ENCODE measurements around the gene GYS2. TPM values are rescaled to one million over a fixed set of nuclear protein-coding genes. Genes with fewer than 3 reads are reported as not detected.

GYS2 gene
- total RNA-seq, 1 experiment from 2014 or later = not detected

GRCh38 chr12:21558100-21558679, 46.5 kb downstream of the GYS2 start:
- DNase-seq (ENCODE audit: low read depth in 1 of 2, low spot score in 2 of 2) = no peak

DNA sequence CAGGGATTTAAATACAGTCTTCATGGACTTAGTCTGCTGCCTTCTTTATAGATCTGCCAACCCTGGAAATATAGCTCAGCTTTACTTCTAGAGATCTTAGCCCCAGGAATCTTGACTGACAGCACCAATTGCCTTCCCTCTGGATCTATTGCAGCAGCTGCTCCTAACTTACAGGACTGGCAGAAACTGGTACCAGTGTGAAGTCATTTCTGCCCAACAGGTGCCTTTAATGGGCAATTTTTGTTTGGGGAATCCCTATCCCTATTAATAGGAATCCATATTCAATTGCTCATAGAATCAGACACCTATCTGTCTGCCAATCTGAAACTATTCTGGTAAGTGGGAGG, 51.3 kb downstream of the GYS2 start:
- no peaks in the 10 kb centered on the region for H3K36me3 ChIP-seq
- no peak overlapping the region for H3K4me3 ChIP-seq
- no peak for DNase-seq (ENCODE audit: low read depth in 1 of 2, low spot score in 2 of 2)
- H3K4me1 ChIP-seq (replicated peaks) = no peaks in the 10 kb centered on the region
- H3K9me3 ChIP-seq (replicated peaks) = no peaks in the 10 kb centered on the region
- H3K27ac ChIP-seq = no peak overlapping the region
- no peaks in the 10 kb centered on the region for H3K27me3 ChIP-seq (replicated peaks)

More at GRCh38 chr12:21558100-21558679, 46.5 kb downstream of the GYS2 start:
- H3K27me3 ChIP-seq (replicated peaks) = no peaks in the 10 kb centered on the region; the same call in 1 of the 2 replicates
- H3K9me3 ChIP-seq (replicated peaks) = no peaks in the 10 kb centered on the region; the same call in 1 of the 2 replicates
- no peak overlapping the region for H3K4me3 ChIP-seq
- no peaks in the 10 kb centered on the region for H3K4me1 ChIP-seq (replicated peaks)
- no peaks in the 10 kb centered on the region for H3K36me3 ChIP-seq
- H3K27ac ChIP-seq = no peak overlapping the region

- Histone ChIP-seq H3K27ac (no peak overlapping the region), H3K27me3 (replicated peaks) (no peaks in the 10 kb centered on the region), H3K4me3 (no peak overlapping the region), H3K36me3 (no peaks in the 10 kb centered on the region), H3K9me3 (replicated peaks) (no peaks in the 10 kb centered on the region), H3K4me1 (replicated peaks) (no peaks in the 10 kb centered on the region)
- no peak for DNase-seq (ENCODE audit: low read depth in 1 of 2, low spot score in 2 of 2)
These were observed 51.9 kb downstream of the GYS2 start for GRCh38 chr12:21552635-21553328.

GRCh38 chr12:21551841-21552465, 52.7 kb downstream of the GYS2 start:
- no peaks in the 10 kb centered on the region for H3K9me3 ChIP-seq (replicated peaks)
- no peak for DNase-seq (ENCODE audit: low read depth in 1 of 2, low spot score in 2 of 2)
- no peak overlapping the region for H3K27ac ChIP-seq
- H3K4me3 ChIP-seq = no peak overlapping the region
- no peaks in the 10 kb centered on the region for H3K4me1 ChIP-seq (replicated peaks)
- no peaks in the 10 kb centered on the region for H3K36me3 ChIP-seq
- no peaks in the 10 kb centered on the region for H3K27me3 ChIP-seq (replicated peaks)

DNA sequence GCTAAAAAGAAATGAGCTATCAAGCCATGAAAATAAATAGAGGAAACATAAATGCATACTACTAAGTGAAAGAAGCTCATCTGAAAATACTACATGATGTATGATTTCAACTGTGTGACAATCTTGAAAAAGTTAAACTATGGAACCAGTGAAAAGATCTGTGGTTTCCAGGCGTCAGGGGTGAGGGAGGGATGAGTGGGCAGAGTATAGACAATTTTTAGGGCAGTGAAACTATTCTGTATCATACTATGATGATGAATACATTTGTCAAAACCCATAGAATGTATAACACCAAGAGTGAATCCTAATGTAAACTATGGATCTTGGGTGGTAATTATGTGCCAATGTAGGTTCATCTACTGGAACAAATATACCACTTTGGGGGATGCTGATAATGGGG, 57.2 kb downstream of the GYS2 start:
- H3K27ac ChIP-seq = no peak overlapping the region
- no peaks in the 10 kb centered on the region for H3K9me3 ChIP-seq (replicated peaks)
- H3K4me3 ChIP-seq = no peak overlapping the region
- H3K36me3 ChIP-seq = no peaks in the 10 kb centered on the region
- DNase-seq (ENCODE audit: low read depth in 1 of 2, low spot score in 2 of 2) = no peak
- no peaks in the 10 kb centered on the region for H3K4me1 ChIP-seq (replicated peaks)
- no peaks in the 10 kb centered on the region for H3K27me3 ChIP-seq (replicated peaks)

- peak in 1 of 2 experiments; percentile 30 for DNase-seq (ENCODE audit: low read depth in 1 of 2, low spot score in 2 of 2)
- Histone ChIP-seq H3K4me1 (replicated peaks) (no peaks in the 10 kb centered on the region), H3K27ac (no peak overlapping the region)
These were observed 57.9 kb downstream of the GYS2 start for GRCh38 chr12:21546716-21547115.

DNA sequence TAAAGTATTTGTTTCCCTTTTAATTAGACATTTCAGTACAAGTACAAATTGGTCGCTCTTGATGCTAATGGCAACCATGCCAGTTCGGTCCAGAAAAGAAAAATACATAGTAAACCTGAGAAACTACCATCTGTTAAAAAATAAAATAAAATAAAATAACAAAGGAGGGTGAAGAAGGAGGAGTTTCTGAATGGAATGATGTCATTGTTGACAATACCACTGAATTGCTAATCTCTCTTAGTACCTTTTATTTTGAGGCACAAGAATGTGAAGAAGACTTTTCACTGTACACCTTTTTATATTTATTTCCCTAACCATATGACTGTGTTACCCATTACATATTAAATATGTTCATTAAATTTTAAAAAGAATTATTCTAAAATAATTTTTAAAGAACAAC, 59.1 kb downstream of the GYS2 start:
- Histone ChIP-seq H3K4me1 (replicated peaks) (no peaks in the 10 kb centered on the region), H3K27ac (no peak overlapping the region)
- DNase-seq (ENCODE audit: low read depth in 1 of 2, low spot score in 2 of 2) = no peak

More at GRCh38 chr12:21546716-21547115, 57.9 kb downstream of the GYS2 start:
- Histone ChIP-seq H3K27me3 (replicated peaks) (no peaks in the 10 kb centered on the region), H3K4me3 (no peak overlapping the region), H3K36me3 (no peaks in the 10 kb centered on the region), H3K9me3 (replicated peaks) (no peaks in the 10 kb centered on the region)

GRCh38 chr12:21543151-21543550, 61.5 kb downstream of the GYS2 start:
- Histone ChIP-seq H3K36me3 (no peaks in the 10 kb centered on the region), H3K27ac (no peak overlapping the region), H3K4me1 (replicated peaks) (no peaks in the 10 kb centered on the region), H3K27me3 (replicated peaks) (no peaks in the 10 kb centered on the region), H3K9me3 (replicated peaks) (no peaks in the 10 kb centered on the region), H3K4me3 (no peak overlapping the region)
- DNase-seq (ENCODE audit: low read depth in 1 of 2, low spot score in 2 of 2) = no peak

More for the DNA sequence above, 59.1 kb downstream of the GYS2 start:
- Histone ChIP-seq H3K9me3 (replicated peaks) (no peaks in the 10 kb centered on the region), H3K36me3 (no peaks in the 10 kb centered on the region), H3K27me3 (replicated peaks) (no peaks in the 10 kb centered on the region), H3K4me3 (no peak overlapping the region)

DNA sequence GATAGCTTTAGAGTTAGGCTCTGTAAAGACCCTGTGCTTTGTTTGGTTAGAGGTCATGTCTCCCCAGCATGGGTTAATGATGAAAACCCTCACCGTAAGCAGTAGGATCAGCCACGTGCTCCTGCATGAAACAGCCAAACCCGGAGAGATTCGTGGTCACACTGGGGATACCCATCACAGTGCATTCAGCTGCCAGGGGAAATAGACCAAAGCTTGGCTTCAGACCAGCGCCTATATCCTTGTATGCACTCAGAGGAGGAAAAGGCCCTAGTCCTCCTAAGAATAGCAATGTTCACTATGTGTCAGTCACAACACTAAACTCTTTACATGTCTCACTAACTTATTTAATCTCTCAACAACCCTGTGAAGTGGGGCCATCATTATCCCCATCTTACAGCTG, 62.2 kb downstream of the GYS2 start:
- DNase-seq (ENCODE audit: low read depth in 1 of 2, low spot score in 2 of 2) = no peak

DNA sequence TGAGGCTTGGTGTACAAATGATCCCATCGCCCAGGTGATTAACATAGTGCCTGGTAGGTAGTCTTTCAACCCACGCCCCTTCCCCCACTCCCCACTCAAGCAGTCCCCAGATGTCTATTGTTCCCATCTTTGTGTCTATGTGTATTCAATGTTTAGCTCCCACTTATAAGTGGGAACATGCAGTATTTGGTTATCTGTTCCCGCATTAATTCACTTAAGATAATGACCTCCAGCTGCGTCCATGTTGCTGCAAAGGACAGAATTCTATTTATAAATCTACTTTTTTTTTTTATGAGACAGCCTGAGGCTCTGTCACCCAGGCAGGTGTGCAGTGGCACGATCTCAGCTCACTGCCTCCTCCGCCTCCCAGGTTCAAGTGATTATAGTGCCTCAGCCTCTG, 62.9 kb downstream of the GYS2 start:
- no peak overlapping the region for H3K27ac ChIP-seq
- H3K36me3 ChIP-seq = no peaks in the 10 kb centered on the region
- no peaks in the 10 kb centered on the region; the same call in 1 of the 2 replicates for H3K27me3 ChIP-seq (replicated peaks)
- no peaks in the 10 kb centered on the region for H3K9me3 ChIP-seq (replicated peaks)
- no peaks in the 10 kb centered on the region for H3K4me1 ChIP-seq (replicated peaks)
- H3K4me3 ChIP-seq = no peak overlapping the region
- no peak for DNase-seq (ENCODE audit: low read depth in 1 of 2, low spot score in 2 of 2)

More for the DNA sequence above, 62.2 kb downstream of the GYS2 start:
- no peaks in the 10 kb centered on the region for H3K4me1 ChIP-seq (replicated peaks)
- no peaks in the 10 kb centered on the region for H3K9me3 ChIP-seq (replicated peaks)
- H3K27me3 ChIP-seq (replicated peaks) = no peaks in the 10 kb centered on the region; the same call in 1 of the 2 replicates
- H3K36me3 ChIP-seq = no peaks in the 10 kb centered on the region
- no peak overlapping the region for H3K4me3 ChIP-seq
- H3K27ac ChIP-seq = no peak overlapping the region

GRCh38 chr12:21539797-21540196, 64.8 kb downstream of the GYS2 start:
- no peak for DNase-seq (ENCODE audit: low read depth in 1 of 2, low spot score in 2 of 2)
- H3K4me1 ChIP-seq (replicated peaks) = no peaks in the 10 kb centered on the region
- no peaks in the 10 kb centered on the region for H3K9me3 ChIP-seq (replicated peaks)
- no peaks in the 10 kb centered on the region for H3K36me3 ChIP-seq
- no peak overlapping the region for H3K27ac ChIP-seq
- no peaks in the 10 kb centered on the region; the same call in 1 of the 2 replicates for H3K27me3 ChIP-seq (replicated peaks)
- H3K4me3 ChIP-seq = no peak overlapping the region

DNA sequence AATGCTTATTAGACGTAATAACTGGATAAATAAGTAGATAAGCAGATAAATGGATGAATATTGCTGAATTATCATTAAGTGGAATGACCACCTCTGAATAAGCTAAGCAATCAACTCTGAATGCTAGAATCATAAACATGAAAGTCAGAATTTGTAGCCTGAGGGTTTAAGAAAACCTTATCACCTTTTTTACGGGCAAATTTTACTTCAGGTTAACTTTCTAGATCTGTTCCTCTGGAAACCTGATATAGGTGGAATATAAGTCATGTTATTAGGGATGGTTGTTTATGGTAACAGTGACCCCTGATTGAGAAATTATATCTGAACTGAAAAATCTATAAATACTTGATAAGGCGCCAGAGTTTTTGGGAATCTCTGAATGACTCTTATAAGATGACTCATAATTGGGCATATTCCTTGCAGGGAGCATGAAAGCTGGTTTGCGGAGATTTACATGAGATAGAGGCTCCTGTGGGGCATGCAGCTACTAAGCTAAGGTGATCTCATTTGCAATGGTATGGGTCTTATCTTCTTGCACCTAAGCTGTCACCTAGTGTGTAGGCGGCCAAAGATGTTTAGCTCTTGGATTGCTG, 66.5 kb downstream of the GYS2 start:
- no peaks in the 10 kb centered on the region for H3K4me1 ChIP-seq (replicated peaks)
- H3K27me3 ChIP-seq (replicated peaks) = no peaks in the 10 kb centered on the region; the same call in 1 of the 2 replicates
- H3K9me3 ChIP-seq (replicated peaks) = no peaks in the 10 kb centered on the region
- no peak overlapping the region for H3K4me3 ChIP-seq
- DNase-seq (ENCODE audit: low read depth in 1 of 2, low spot score in 2 of 2) = no peak
- no peak overlapping the region for H3K27ac ChIP-seq
- H3K36me3 ChIP-seq = no peaks in the 10 kb centered on the region

DNA sequence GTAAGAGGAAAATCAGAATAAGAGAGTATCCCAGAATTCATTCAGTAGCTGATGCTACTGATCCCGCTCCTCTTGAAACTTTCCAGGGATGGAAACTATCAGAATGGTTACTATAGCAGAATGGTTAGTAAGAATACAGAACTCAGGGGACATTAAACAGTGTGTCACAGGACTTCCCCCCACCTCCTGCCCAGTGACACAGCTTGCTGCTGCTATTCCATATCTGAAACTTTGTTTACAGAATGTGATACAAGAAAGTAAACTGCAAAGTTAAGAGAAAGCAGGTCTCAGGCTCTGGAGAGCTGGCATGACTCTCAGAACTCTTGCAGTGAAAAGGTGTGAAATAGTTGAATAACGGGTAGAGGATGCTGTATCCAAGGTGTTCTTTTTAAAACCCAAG, 75.2 kb downstream of the GYS2 start:
- H3K4me1 ChIP-seq (replicated peaks) = 0 out of 2 replicates have a peak, but pooled peaks cover 5% of the 10 kb centered on the region
- no peak overlapping the region for H3K27ac ChIP-seq
- no peaks in the 10 kb centered on the region for H3K9me3 ChIP-seq (replicated peaks)
- peaks cover 35% of the 10 kb centered on the region for H3K27me3 ChIP-seq (replicated peaks)
- H3K4me3 ChIP-seq = no peak overlapping the region
- no peak for DNase-seq (ENCODE audit: low read depth in 1 of 2, low spot score in 2 of 2)
- no peaks in the 10 kb centered on the region for H3K36me3 ChIP-seq

DNA sequence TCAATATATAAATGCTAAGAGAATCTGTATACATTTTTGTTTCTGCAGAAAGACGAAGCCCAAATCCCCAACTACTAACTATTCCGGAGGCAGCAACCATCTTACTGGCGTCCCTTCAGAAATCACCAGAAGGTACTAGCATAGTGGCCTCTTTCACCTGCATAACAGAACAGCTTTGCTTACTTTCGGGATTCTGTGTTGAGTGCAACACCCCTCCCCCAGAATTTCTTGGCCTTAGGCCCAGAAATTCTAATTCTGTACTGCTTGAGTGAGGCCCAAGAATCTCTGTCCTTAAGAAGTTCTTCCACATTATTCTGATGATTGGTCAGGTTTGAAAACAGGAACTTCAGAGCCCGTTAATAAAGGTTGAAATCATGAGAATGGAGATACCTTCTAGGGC, 75.7 kb downstream of the GYS2 start:
- Histone ChIP-seq H3K27me3 (replicated peaks) (peaks cover 35% of the 10 kb centered on the region), H3K4me3 (no peak overlapping the region), H3K4me1 (replicated peaks) (0 out of 2 replicates have a peak, but pooled peaks cover 5% of the 10 kb centered on the region), H3K36me3 (no peaks in the 10 kb centered on the region), H3K27ac (no peak overlapping the region), H3K9me3 (replicated peaks) (no peaks in the 10 kb centered on the region)
- no peak for DNase-seq (ENCODE audit: low read depth in 1 of 2, low spot score in 2 of 2)

Data from SJSA1 (cell line).